ENCODE measurements around the gene DPP7. TPM values are rescaled to one million over a fixed set of nuclear protein-coding genes. Genes with fewer than 3 reads are reported as not detected.

Gene DPP7
- total RNA-seq, 2 experiments from 2014 or later = 154 to 182 TPM

DNA sequence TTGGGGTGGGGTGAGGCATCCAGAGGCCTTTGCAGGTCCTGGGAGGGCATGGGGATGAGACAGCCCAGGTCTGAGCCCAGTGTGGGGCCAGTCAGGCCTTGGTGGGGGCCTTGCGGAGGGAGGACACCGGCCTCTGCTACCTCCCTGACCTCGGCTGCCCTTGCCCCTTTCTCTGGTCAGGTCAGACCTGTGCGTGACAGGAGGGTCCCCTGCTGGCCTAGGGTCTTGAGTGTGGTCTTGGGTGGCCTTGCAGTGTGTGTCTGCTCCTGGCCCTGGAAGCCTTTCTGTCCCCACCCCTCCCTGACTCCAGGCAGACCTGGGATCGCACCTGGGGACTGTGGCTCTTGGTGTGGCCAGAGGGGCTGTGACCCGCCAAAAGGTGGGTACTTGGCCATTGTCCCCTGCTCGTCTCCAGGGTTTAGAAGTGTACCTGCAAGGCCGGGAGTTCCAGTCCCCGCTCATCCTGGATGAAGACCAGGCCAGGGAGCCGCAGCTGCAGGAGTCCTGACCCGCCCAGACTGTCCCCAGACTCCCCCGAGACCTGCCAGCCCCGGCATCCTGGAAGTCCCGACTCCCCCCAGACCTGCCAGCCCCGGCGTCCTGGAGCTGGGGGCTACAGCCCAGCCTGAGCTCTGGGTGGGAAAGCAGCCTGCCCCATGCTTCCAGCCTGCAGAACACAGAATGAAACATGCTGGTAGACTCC is 32.2 kb downstream of the DPP7 start:
- DNase-seq (ENCODE audit: low spot score) = no peak
- no peaks in the 10 kb centered on the region for H3K9me3 ChIP-seq (ENCODE audit: low read length)
- H4K20me1 ChIP-seq (ENCODE audit: insufficient read depth, low read length) = no peaks in the 10 kb centered on the region
- no peak overlapping the region for H2AFZ ChIP-seq (ENCODE audit: low read length)
- no peaks in the 10 kb centered on the region for H3K36me3 ChIP-seq (ENCODE audit: insufficient read depth, low read length)
- TF ChIP-seq CTCF (conservative IDR thresholded peaks at IDR 0.05; ENCODE audit: low read length) (no peak), EZH2phosphoT487 (IDR thresholded peaks at IDR 0.05; ENCODE audit: borderline replicate concordance, low read depth, low read length) (no peak)
- no TSS peak for BruUV-seq (replicated peaks)
- H3K4me1 ChIP-seq (ENCODE audit: insufficient read depth, low read length, poor library complexity, severe bottlenecking) = peaks cover 17% of the 10 kb centered on the region
- no peaks in the 10 kb centered on the region; the same call in 1 of the 2 replicates for H3K79me2 ChIP-seq (ENCODE audit: insufficient read depth, low read depth, low read length)
- intact Hi-C loops (cut with micrococcal nuclease; ENCODE audit: unreplicated experiment) = no loop called here
- POLR2A ChIA-PET = no interaction called here
- H3K9me2 ChIP-seq (ENCODE audit: insufficient read depth, low read length) = no peaks in the 10 kb centered on the region
- H3K27ac ChIP-seq (ENCODE audit: low read depth, low read length, poor library complexity, severe bottlenecking) = no peak overlapping the region
- no peak overlapping the region for H3K4me2 ChIP-seq (ENCODE audit: low read length)
- CTCF ChIA-PET (ENCODE audit: unreplicated experiment) = interaction anchor here (0.6 kb wide), 1 partner anchor 143 kb away, joined by 3 read pairs; the partner anchor contains the start of gene CYSRT1
- no peak overlapping the region for H3K4me3 ChIP-seq (ENCODE audit: low read depth, low read length, poor library complexity, severe bottlenecking)

DNA sequence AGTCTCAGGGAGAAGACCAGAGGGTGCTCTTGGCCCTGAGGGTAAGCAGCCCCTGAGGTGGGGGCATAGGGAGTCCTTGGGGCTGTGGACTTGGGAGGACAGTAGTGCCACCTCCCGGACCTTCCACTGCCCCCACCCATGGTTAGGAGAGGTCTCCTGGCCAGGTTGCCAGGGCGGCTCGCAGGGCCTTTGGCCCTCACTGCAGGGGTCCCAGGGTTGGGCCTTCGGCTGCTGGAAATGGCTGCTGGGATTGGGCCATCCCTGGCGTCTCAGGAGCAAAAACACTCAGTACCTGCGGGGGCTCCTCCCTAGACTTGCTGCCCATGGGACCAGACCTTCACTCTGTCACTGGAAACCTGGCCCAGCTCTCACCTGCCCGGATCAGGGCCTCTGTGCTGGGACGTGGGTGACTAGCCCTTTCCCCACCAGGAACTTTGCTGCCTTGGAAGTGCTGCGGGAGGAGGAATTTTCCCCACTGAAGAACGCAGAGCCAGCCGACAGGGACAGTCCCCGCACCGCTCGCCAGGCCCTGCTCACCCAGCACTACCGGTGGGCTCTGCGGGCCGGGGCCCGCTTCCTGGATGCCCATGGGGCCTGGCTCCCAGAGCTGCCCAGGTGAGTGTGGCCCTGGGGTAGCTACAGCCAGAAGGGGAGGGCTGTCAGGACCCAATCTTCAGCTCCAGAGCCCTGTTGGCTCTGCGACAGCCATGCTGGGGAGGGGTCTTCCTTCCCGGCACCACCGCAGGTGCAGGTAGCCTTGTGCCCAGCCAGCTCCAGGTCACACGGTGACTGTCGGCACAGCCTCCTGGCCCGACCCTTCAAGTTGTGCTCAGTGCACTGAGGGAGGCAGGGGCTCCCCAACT is 34.0 kb downstream of the DPP7 start:
- H3K4me2 ChIP-seq (ENCODE audit: low read length) = no peak overlapping the region
- no TSS peak for BruUV-seq (replicated peaks)
- H3K79me2 ChIP-seq (ENCODE audit: insufficient read depth, low read depth, low read length) = no peaks in the 10 kb centered on the region
- no peaks in the 10 kb centered on the region for H3K9me3 ChIP-seq (ENCODE audit: low read length)
- ChIA-PET CTCF (ENCODE audit: unreplicated experiment) (no interaction called here), POLR2A (no interaction called here)
- no peaks in the 10 kb centered on the region for H4K20me1 ChIP-seq (ENCODE audit: insufficient read depth, low read length)
- H3K4me3 ChIP-seq (ENCODE audit: low read depth, low read length, poor library complexity, severe bottlenecking) = no peak overlapping the region
- TF ChIP-seq CTCF (conservative IDR thresholded peaks at IDR 0.05; ENCODE audit: low read length) = no peak
- TF ChIP-seq EZH2phosphoT487 (IDR thresholded peaks at IDR 0.05; ENCODE audit: borderline replicate concordance, low read depth, low read length) = no peak
- no peak overlapping the region for H2AFZ ChIP-seq (ENCODE audit: low read length)
- intact Hi-C loops (cut with micrococcal nuclease; ENCODE audit: unreplicated experiment) = no loop called here
- peaks cover 19% of the 10 kb centered on the region for H3K4me1 ChIP-seq (ENCODE audit: insufficient read depth, low read length, poor library complexity, severe bottlenecking)
- H3K9me2 ChIP-seq (ENCODE audit: insufficient read depth, low read length) = no peaks in the 10 kb centered on the region
- DNase-seq (ENCODE audit: low spot score) = no peak
- no peak overlapping the region for H3K27ac ChIP-seq (ENCODE audit: low read depth, low read length, poor library complexity, severe bottlenecking)
- no peaks in the 10 kb centered on the region for H3K36me3 ChIP-seq (ENCODE audit: insufficient read depth, low read length)

DNA sequence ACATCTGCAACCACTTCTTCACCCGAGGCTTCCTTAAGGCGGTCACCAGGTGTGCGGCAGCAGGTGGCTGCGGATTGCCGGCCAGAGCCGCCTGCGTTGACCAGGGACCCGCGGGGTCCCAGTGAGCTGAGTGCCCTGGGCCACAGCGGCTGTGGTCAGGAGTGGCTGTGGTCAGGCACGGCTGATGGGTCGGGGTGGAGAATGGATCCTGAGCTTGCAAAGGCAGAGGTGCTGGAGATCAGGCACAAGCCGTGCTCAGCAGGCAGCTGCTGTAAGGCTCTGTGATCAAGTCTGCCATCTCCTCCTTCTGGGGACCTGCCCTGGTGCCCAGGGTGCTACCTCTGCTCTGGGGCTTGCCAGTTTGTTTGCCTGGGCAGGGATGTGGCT is 35.1 kb downstream of the DPP7 start:
- TF ChIP-seq CTCF (conservative IDR thresholded peaks at IDR 0.05; ENCODE audit: low read length) = no peak
- TF ChIP-seq EZH2phosphoT487 (IDR thresholded peaks at IDR 0.05; ENCODE audit: borderline replicate concordance, low read depth, low read length) = no peak
- POLR2A ChIA-PET = no interaction called here
- H2AFZ ChIP-seq (ENCODE audit: low read length) = no peak overlapping the region

More for the DNA sequence above, 35.1 kb downstream of the DPP7 start:
- H3K79me2 ChIP-seq (ENCODE audit: insufficient read depth, low read depth, low read length) = no peaks in the 10 kb centered on the region
- H3K4me1 ChIP-seq (ENCODE audit: insufficient read depth, low read length, poor library complexity, severe bottlenecking) = peaks cover 18% of the 10 kb centered on the region
- BruUV-seq (replicated peaks) = no TSS peak
- no peaks in the 10 kb centered on the region for H3K9me2 ChIP-seq (ENCODE audit: insufficient read depth, low read length)
- no peaks in the 10 kb centered on the region for H3K9me3 ChIP-seq (ENCODE audit: low read length)
- intact Hi-C loops (cut with micrococcal nuclease; ENCODE audit: unreplicated experiment) = no loop called here
- H3K4me2 ChIP-seq (ENCODE audit: low read length) = no peak overlapping the region
- H4K20me1 ChIP-seq (ENCODE audit: insufficient read depth, low read length) = no peaks in the 10 kb centered on the region
- no peak overlapping the region for H3K27ac ChIP-seq (ENCODE audit: low read depth, low read length, poor library complexity, severe bottlenecking)
- no peaks in the 10 kb centered on the region for H3K36me3 ChIP-seq (ENCODE audit: insufficient read depth, low read length)
- no peak overlapping the region for H3K4me3 ChIP-seq (ENCODE audit: low read depth, low read length, poor library complexity, severe bottlenecking)
- CTCF ChIA-PET (ENCODE audit: unreplicated experiment) = no interaction called here
- DNase-seq (ENCODE audit: low spot score) = no peak

Measured in OCI-LY7 (cell line).